Right lobe of liver (tissue), 6 donors: ENCODE measurements around the gene STOX2. TPM values are rescaled to one million over a fixed set of nuclear protein-coding genes. Genes with fewer than 3 reads are reported as not detected.

Experiments
- ATAC-seq, 4 donors: fragments of 200-7000 bp; cut with Tn5 transposase; one replicate each; pipeline ENCODE4 v1.9.1; 2020; ENCODE audit warnings: mild to moderate bottlenecking in 4 of 4, moderate library complexity in 4 of 4
- DNase-seq, 3 donors: peaks; one replicate each; pipeline ENCODE4 v3.0.0-alpha.2; 2020
- H3K27ac ChIP-seq, 3 donors: fragments of 200-600 bp; one replicate each; pipeline ENCODE4 v1.8.0; 2022
- H3K27me3 ChIP-seq, 2 donors: fragments of 200-600 bp; one replicate each; pipeline ENCODE4 v1.8.0; 2022
- H3K36me3 ChIP-seq, 4 donors: fragments of 200-600 bp; sonication (generic) in 1 of 4; one replicate each; pipeline versions ENCODE4 v1.5.1 to v1.8.0; 2017 to 2022; ENCODE audit warnings: control low read depth in 1 of 4
- H3K4me1 ChIP-seq, 4 donors: fragments of 200-600 bp; sonication (generic) in 1 of 4; one replicate each; pipeline versions ENCODE4 v1.5.1 to v1.8.0; 2017 to 2022; ENCODE audit warnings: control low read depth in 1 of 4
- H3K4me3 ChIP-seq, 3 donors: fragments of 200-600 bp; one replicate each; pipeline ENCODE4 v1.8.0; 2022
- H3K9me3 ChIP-seq, 4 donors: fragments of 200-600 bp; sonication (generic) in 1 of 4; one replicate each; pipeline versions ENCODE4 v1.5.1 to v1.8.0; 2017 to 2022; ENCODE audit warnings: control low read depth in 1 of 4
- CTCF ChIP-seq, 4 donors: fragments of 200-600 bp in 3 of 4; fragments of 450-650 bp in 1 of 4; IDR thresholded peaks; one replicate each; pipeline versions ENCODE4 v1.5.1 to v1.8.0; 2016 to 2022; ENCODE audit warnings: antibody characterized with exemption in 4 of 4, mild to moderate bottlenecking in 2 of 4
- POLR2A ChIP-seq: fragments of 450-650 bp; IDR thresholded peaks from one replicate; pipeline ENCODE4 v1.6.1; 2017; ENCODE audit warnings: antibody characterized with exemption, mild to moderate bottlenecking
- WGBS: methylation state at CpG from one replicate; pipeline ENCODE4 v1.1.6; 2018; ENCODE audit warnings: low coverage, low lambda C conversion rate; ENCODE audit not compliant: insufficient coverage; ENCODE audit errors: missing lambda C conversion rate; 5-methylcytosine and 5-hydroxymethylcytosine counted together
- intact Hi-C, 2 donors: fragments of 100-400 bp; cut with DNase I; formaldehyde crosslinking; loops; one replicate each; pipeline versions ENCODE4 v1.11.2 to v1.14.1; 2022
- total RNA-seq, 6 experiments: library from RNA; depleted of rRNA in 2 of 6; stranded (reverse); fragments of >200 nt in 2 of 6; fragmentation: NEBNext Ultra II Directional in 3 of 6; extraction: Animal tissue kit (Norgen Biotek cat#: 25700) in 3 of 6; gene quantifications; one replicate each; pipeline versions ENCODE4 v1.1.0 to v1.2.4, GENCODE V29; 2016 to 2023
- donor health status: DM: no; HTN: yes; CAD: no.
- donor health status: DM: no; HTN: no; CAD: no.
- donor health status: DM: no; HTN: no; CAD: no.
- donor health status: DM: no; HTN: yes; CAD: no.
- donor health status: DM: no; HTN: yes; CAD: no.

The STOX2 gene
- total RNA-seq, 6 experiments from 2014 or later, result 1.9 to 5.1 (median 3.2) TPM

- H3K36me3 ChIP-seq, result no peaks in the 10 kb centered on the region
- no peaks in the 10 kb centered on the region for H3K9me3 ChIP-seq
- no peak for TF ChIP-seq POLR2A
- TF ChIP-seq CTCF (IDR thresholded peaks at IDR 0.05), result no peak
- ATAC-seq (no peak), DNase-seq (no peak)
- no peak overlapping the region for H3K4me3 ChIP-seq
- intact Hi-C loops, result no loop called here
- no peak overlapping the region for H3K27ac ChIP-seq
- 94% methylated on average over 9 of the region's 12 CpGs for WGBS
- H3K27me3 ChIP-seq, result no peaks in the 10 kb centered on the region
- H3K4me1 ChIP-seq, result peaks cover 0 to 10% (median 0%) of the 10 kb centered on the region in 4 donors
Measured at GRCh38 chr4:183924362-183925044, 19.4 kb downstream of the STOX2 start.

- peak overlapping the region in 1 of 3 donors; percentile 21 for H3K4me3 ChIP-seq
- H3K4me1 ChIP-seq, result peaks cover 0 to 10% (median 0%) of the 10 kb centered on the region in 4 donors
- H3K9me3 ChIP-seq, result no peaks in the 10 kb centered on the region
- DNase-seq (peak; percentile 49 to 79 (median 75)), ATAC-seq (peak; percentile 84 to 95 (median 94))
- no peaks in the 10 kb centered on the region for H3K27me3 ChIP-seq
- H3K27ac ChIP-seq, result peak overlapping the region in 1 of 3 donors; percentile 37
- intact Hi-C loops, result no loop called here
- no peak for TF ChIP-seq POLR2A
- TF ChIP-seq CTCF (IDR thresholded peaks at IDR 0.05), result no peak
- WGBS, result 35% methylated on average over 5 of the region's 5 CpGs
- H3K36me3 ChIP-seq, result no peaks in the 10 kb centered on the region
Measured at GRCh38 chr4:183926950-183927349, 21.8 kb downstream of the STOX2 start.

GRCh38 chr4:183932576-183932975 lies 27.5 kb downstream of the STOX2 start:
- Histone ChIP-seq H3K4me3 (no peak overlapping the region), H3K27ac (no peak overlapping the region), H3K27me3 (no peaks in the 10 kb centered on the region), H3K36me3 (no peaks in the 10 kb centered on the region), H3K9me3 (no peaks in the 10 kb centered on the region), H3K4me1 (peaks cover 0 to 14% (median 2%) of the 10 kb centered on the region in 4 donors)
- intact Hi-C loops, result no loop called here
- no peak for ATAC-seq
- no peak for DNase-seq
- TF ChIP-seq POLR2A (no peak), CTCF (IDR thresholded peaks at IDR 0.05) (no peak)
- WGBS, result 59% methylated on average over 3 of the region's 3 CpGs

GRCh38 chr4:183934761-183935160 lies 29.7 kb downstream of the STOX2 start:
- Histone ChIP-seq H3K4me1 (peaks cover 0 to 17% (median 2%) of the 10 kb centered on the region in 4 donors), H3K4me3 (no peak overlapping the region), H3K9me3 (no peaks in the 10 kb centered on the region), H3K27ac (peak overlapping the region in 1 of 3 donors; percentile 41), H3K36me3 (no peaks in the 10 kb centered on the region), H3K27me3 (no peaks in the 10 kb centered on the region)
- TF ChIP-seq CTCF (IDR thresholded peaks at IDR 0.05) (no peak), POLR2A (no peak)
- intact Hi-C loops, result no loop called here
- DNase-seq (no peak), ATAC-seq (peak; percentile 21 to 41 (median 34))
- WGBS, result 74% methylated on average over 6 of the region's 6 CpGs
